NCI-H69 (cell line): ENCODE measurements around the gene IGSF9B.

Experiments
- DNase-seq: peaks from one replicate; lab custom pipeline; 2025; lab: John Stamatoyannopoulos, UW

Gene IGSF9B

DNA sequence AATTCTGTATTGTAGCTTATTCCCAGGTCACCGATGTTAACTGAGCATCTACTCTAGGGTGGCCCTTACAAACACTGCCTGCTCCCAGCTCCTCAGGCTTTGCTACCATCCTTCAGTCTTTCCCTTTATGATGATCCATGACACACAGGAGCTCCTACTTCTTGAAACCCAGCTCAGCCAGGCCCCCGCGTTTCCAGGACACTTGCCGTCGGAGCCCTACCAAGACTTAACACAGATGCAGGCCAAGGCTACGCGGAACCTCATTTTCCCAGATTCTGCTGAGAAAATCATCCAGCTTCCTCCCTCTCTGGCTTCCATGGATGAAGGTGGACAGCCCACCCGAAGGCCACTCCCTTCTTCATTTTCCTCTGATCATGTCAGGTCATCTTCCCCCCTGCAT is 18.6 kb downstream of the IGSF9B start:
- DNase-seq = no peak

DNA sequence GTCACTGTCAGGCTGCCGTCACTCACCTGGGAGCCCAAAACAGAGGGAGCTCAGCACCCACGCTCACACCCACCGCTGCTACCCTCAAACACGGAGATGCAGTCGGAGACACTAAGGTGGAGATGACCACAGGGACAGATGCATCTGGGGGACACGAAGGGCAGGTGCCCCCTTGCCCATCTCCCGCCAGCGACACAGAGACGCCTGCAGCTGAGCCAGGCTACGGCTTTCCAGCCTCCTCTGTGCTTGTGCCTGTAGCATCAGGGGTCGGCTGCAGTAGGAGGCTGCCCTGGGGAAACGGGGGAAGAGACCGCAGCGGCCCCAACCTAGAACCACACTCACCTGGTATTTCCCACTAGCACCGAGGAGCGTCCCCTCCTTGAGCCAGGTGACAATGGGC is 19.3 kb downstream of the IGSF9B start:
- DNase-seq = no peak

DNA sequence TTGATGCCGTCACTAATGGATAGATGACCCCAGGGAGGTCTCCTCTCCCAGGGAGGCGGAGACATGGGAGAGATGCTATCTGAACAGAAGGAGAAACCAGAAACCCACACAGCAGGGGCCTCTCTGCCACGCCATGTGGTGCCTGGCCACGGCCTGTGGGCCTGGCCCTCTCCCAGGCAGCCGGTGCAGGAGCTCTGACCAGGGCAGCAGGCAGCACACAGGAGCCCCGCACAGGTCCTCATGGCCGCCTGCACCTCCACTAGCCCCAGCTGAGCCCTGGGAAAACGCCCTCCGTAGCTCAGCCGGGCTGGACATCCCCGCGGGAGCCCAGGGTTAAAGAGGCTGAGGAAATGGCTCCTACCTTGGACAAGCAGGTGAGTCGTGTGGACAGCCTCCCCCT is 19.8 kb downstream of the IGSF9B start:
- no peak for DNase-seq

DNA sequence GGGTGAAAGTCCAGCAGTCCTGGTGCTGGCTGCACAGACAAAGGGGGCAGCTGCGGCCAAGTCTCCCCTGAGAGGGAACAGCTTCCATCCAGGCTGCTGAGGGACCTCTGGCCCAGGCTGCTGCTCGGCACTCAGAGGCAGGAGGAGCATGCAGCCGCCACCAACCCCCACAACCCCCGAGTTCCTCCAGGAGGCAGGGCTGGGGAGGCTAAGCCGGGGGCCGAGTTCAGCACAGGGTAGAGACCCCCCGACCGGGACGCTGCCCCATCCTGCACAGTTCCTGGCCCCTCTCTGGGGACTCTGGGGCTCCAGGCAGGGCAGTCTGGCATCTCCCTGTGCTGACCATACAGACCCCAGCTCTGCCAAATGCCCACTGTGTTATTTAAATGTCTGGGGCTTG is 20.2 kb downstream of the IGSF9B start:
- no peak for DNase-seq

DNA sequence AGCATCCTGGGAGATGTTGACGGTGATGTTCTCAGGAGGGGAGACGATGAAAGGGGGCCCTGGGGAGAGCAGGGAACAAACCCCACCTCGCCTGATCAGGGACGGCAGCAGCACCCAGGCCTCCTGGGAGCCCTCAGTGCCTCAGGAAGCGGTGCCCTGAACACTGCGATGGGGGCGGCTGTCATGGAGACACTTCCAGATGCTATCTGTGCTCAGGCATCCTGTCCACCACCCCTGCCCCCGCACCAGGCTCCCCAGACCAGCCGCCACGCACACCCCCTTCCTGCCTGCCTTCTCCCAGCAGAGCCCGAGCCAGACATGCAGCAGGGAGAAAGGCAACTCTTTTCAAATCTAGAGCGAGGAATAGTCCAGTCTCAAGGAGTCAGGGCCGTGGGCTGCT is 20.6 kb downstream of the IGSF9B start:
- DNase-seq = no peak

DNA sequence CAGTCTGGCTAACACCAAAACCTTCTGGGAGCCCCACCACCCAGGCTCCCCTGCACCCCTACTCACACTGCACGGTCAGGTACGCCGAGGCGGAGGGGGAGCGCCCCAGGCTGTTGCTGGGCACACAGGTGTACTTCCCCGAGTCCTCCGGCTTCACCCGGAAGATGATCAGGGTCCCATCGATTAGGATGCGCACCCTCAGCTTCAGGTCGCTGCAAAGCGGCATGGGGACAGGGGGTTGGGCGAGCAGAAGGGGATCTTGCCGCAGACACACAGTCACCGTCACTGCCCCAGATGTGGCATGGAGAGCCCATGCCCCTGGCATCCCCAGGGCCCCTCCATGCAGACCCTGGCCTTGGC is 21.2 kb downstream of the IGSF9B start:
- DNase-seq = no peak

DNA sequence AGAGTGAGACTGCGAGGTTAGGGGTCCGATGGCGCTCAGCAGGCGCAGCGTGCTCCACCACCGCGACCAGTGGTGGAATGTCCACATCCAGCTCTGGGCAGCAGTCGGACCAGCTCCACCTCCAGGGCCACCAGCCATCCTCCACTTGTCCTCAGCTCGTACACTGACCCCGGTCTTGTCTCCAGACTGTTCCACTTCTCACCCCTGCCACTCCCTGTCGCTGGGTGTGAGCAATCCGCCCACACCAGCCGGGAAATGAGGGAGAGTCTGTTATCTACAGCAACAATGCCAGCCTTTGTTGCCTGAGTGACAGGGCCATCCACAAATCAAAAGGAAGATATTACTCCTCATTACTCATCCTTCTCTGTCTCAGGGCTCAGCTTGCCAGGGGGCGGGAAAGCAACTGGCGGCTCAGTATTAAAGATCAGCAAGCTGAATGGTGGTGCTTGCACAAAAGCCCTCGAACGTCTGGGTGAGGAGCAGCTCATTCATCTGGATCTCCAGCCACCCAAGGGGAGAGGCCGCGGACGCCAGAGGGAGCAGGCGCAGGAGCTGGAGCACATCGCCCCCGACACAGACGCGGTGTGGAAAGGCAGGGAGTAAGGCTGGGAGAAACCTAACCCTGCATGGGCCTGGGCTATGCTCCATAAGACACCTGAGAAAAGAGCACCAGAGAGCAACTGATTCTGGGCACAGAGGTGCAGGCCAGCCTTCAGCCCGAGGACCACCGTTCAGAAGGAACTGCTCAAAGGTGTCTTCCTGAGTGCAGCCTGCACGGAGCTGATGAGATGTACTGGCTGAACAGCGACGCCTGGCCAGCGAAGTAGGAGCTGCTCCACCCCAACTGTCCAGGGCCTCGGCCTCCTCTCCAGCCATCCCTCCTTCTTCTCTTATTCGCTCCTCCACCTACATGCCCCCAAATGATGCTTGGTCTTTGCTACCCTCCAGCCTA is 21.9 kb downstream of the IGSF9B start:
- peak; percentile 12 for DNase-seq

DNA sequence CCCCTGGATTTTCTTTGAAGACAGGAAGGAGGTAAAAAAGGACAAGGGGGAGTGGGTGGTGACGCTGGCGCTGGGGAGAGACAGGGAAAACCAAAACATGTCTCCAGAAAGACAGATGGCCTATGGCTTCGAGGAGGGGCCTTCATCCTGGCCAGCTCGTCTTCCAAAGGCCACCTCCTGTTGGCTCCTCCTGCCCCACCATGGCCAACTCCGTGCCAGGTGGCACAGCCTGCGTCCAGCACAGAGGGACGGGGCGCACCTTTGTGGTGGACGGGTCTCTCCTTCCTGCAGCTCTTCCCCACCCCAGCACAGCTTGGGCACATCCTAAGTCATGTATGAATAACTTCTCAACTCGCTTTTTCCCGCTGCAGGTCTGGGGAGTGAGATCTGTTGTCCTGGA is 22.7 kb downstream of the IGSF9B start:
- no peak for DNase-seq

DNA sequence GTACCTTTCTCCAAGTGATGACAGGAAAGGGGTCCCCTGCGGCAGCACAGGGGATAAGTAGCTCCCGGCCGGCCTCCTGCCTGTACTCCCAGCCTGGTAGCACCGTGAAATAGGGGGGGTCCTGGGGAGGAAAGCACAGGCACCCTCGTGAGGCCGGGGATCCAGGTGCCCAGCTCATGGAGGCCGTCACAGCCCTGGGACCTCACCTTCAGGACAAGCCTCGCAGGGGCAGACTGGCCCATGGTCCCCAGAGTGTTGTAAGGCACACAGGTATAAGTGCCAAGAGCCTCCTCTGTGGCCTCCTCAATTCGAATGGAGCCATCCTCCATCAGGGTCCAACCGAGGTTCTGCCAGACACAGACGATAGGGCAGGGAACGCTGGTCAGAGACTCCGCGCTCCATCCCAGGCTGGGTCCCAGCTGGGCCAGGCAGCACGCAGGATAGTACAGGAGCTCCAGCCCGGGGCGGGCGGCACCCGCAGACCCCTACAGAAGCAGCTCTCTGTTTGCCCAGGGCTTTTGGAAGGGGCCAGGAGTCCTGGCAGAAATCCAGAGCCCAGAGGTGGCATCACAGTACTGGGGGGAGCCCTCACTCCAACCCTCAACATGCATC is 25.2 kb downstream of the IGSF9B start:
- DNase-seq = no peak

DNA sequence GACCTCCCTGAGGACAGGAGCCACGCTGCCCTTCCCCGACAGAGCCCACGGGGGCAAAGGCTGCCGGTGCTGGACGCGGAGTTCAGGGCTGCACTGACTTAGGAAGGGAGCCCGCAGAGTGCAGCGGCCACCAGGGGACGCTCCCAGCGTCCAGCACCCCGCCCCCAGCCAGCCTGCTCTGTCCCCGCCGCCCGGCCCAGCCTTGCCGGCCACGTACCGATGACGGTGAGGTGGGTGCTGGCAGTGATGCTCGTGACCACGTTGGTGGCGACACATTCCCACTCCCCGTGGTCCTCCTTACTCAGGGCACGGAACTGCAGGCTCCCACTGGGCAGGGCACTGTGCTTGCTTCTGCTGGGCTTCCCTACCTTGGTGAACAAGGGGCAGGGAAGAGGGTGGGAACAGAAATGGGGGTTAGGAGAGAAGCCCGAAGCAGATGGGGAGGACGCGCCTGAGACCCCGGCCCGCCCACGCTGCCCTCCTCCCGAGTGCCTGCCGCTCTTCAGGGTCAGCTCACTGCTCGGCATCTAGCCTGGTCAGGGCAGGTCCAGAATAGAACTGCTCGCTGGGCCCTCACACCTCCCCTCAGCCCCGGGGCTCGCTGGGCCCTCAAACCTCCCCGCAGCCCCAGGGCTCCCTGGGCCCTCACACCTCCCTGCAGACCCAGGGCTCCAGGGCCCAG is 25.9 kb downstream of the IGSF9B start:
- no peak for DNase-seq

DNA sequence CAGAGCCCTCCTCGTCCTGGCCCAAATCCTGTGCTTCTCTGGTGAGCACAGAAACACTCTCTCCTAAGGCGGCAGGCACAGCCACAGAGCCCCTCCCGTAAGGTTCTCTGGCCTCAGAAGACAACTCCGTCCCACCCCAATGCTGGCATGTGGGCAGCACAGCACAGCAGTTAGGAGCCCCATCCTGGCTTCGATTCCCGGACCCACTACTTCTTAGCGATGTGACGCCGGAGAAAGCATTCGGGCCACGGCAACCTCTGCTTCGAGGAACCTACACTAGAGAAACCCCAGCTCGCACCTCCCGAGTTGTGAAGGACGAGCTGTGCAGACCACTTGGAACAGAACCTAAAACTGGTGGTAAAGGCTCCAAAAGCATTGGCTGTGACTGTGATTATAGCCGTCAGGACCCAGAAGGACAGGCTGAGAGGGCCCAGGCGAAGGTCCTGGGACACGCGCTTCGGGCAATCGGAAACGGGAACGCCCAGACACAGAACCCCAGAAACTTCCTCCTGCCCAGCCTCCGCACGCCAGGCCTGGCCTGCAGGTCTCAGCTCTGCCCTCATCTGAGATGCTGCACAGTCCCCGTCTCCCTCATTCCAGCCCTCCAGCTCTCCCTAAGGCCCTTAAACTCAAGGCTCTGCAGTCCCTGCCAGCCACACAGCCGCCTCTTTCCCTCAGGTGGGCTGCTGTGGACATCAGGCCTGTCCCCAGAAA is 26.6 kb downstream of the IGSF9B start:
- no peak for DNase-seq

DNA sequence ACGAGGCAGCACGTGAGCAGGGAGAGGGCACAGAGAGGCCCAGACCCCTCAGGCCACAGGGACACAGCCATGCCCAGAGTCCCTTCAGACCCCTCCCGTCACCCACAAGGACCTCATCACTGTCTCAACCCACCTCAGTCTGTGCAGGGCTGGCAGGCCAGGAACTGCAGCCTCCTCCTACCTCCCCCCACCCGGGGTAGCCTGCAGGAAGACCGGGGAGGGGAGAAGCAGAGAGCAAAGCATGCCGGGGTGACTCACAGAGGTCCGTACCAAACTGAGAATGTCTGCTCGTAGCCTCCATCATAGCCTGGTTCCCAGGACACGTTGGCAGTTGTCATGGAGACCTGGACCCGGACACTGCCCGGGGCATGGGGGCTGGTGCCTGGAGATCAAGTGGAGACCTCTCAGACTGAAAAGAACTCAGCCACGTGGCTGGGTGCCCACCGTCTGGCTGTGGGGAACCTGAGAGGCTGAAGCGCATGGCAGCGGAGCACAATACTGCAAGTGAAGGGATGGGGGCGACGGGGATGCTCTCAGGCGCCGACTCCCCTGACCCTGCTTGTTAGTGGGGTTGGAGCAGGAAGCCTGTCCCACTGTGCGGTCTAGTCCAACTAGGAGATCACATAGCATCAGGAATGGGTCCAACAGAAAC is 27.2 kb downstream of the IGSF9B start:
- no peak for DNase-seq

DNA sequence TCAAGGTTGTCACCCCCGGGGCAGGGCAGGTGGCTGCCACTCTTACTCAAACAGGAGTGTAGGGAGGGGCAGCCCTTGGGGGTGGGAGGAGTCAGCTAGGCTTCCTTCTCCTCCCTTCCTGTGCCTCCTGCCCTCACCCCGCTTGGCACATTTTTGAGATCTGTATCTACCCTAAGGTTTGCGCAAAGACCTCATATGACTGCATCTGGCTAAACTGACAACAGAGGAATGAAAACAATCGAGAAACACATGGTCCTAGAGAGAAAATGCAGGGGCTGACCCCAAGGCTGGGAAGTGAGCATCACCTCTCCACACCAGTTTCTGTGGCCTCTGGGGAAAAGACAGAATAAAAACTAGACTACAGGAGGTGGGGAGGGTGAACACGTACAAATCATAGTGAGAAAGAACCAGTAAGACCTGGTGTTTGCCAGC is 28.1 kb downstream of the IGSF9B start:
- DNase-seq = peak; percentile 84

DNA sequence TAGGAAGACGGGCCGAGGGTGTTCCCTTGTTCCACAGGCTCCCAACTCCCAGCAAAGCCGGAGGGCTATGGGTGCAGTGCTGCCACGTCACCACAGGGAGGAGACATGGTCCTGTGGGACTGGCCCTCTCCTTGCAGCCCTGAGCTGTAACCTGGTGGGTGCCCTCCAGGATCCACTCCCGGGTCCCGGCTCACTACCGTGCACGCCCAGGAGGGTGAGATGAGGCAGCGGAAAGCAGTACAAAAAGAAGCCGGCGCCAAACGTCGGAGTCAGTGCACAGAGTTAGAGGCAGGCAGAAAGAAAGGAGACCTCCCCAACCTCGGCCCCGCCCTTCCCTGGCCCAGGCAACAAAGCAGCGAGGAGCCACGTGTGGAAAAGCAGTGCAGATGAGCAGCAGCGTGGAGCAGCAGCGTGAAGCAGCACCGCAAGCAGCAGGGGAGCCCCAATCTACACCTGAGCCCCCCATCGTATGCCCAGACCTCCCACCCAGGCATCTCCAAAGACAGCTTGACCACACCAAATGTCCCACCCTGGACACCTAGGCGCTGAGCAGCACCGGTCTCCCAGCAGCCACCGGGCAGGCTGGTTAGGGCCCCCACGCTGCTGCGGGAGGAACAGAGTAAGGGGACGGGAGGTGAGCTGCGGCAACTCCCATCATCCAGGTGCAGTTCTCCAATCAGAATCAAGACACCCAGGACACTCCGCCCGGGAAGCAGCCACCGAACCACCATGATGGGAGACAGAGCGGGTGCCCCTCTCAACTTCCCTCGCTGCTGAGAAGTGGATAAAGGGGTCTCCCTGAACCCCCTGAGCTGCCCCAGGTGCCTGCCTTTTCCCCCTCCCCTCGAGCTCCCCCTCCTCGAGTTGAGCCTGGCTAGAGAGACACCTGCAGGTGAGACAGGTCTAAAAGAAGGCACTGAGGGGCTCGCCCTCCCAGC is 28.8 kb downstream of the IGSF9B start:
- DNase-seq = peak; percentile 90

DNA sequence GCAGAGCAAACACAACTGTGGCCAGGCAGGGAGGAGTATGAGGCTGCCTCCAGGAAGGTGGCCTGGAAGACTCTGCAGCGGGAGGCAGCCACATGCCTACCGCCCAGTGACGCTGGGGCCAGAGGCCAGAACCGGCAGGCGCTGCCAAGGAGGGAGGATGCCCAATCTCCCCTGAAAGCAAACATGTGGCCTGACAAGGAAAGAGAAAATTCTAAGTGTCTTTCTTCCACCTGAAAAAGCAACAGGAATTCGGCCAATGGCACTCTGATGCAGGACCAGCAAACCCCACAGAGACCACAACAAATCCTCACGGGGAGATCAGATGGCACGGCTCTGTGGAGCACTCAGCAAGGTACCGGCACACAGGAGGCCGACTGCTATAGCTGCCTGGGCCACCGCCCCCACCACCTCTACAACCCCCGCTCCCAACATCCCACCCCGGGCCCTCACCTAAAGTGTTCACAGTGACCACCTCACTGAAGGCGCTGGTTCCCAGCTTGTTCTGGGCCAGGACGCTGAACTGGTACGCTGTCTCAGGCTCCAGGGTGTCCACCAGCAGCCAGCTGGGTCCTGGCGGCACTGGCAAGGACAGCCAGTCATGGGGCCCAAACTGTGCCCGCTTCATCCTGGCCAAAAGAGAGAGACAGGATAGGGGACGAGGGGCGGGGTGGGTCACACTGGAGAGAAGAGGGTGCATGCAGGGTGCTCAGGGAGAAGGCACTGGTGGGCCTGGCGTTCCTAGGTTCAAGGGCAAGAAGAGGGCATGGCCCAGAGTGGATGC is 30.1 kb downstream of the IGSF9B start:
- DNase-seq = no peak

DNA sequence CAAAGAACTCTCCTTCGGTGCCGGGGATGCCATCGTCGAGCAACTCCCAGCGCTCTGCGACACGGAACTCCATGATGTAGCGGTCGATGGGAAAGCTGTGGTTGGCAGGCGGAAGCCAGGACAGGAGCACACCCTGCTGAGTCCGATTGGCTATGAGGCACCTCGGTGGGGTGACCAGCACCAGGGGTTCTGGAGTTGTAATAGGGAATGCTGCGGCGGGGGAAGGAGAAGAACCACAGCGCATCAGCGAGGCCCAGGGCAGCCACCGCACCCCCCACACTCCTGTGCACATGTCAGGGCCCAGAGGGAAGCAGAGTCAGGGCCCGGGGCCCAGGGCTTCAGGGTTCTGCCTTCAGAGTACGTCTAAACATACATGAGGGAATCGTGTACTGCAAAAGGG is 31.0 kb downstream of the IGSF9B start:
- DNase-seq = no peak

DNA sequence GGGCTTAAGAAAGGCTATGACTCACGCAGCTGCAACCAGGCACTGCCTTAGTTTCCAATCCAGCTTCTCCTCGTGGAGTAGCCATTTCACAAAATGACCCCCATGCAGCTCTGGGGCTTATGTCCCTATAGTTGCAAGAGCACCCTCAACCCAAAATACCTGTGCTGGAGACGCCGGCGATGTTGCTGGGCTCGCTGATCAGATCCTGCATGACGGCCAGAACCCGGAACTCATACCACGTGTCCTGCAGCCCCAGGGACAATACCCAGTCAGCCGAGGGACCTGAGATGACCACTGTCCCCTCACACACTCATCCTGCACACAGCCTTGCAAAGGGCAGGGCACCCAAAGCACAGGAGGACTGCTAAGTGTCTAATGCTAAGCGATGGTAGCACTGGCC is 32.1 kb downstream of the IGSF9B start:
- DNase-seq = no peak

DNA sequence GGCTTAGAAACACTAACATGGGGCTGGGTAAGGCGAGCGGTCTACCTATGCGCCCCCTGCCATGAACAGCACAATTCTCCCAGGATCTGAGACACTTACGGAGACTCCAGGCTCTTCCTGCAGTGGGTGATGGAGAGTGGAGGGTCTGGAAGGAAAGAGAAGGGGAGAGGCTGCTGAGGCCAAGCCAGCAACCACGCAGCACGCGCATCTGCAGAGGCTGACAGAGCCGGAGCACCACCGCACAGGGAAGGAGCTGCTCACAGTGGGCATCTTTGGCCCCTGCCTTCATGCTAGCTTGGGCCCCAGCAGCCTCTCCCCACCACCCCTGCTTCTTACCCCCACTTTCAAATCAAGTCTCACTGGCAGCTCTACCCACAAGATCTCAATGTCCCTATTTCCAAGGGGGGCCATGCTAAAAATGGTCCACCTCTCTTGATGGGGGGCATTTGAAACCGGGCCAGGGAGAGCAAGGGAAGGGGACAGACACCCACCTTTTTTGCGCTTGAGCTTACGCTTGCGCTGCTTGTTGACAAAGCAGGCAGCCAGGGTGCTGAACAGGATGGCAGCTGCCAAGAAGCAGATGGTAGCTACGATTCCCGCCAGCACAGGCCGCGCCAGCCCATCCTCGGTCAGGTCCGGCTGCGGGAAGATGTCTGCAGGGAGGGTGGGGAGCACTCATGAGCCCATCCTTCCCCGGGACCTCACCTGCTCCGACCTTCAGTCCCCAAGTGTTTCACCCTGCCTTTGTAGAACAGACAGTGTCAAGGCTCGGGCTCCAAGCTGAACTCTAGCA is 34.5 kb downstream of the IGSF9B start:
- no peak for DNase-seq

DNA sequence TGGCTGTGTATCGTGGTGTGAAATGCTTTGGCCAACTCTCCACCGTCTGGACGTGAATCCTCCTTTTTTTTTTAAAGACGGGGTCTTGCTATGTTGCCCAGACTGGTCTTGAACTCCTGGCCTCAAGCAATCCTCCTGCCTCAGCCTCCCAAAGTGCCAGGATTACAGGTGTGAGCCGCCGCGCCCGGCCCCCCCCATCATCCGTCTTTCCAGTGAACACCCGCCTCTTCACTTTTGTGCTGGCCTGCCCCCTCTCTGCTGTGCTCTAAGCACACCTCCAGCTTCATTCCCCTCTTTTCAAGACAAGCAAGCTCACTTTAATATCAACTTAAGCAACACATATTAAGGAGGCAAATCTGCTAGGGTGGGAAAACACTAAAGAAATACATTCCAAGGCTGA is 35.3 kb downstream of the IGSF9B start:
- DNase-seq = no peak
